GM20431 (cell line): Measurements from ENCODE around the gene ADRA2C.

ENCODE experiments used
- in situ Hi-C: fragments of 300-500 bp; cut with MseI, MboI; formaldehyde crosslinking; loops from one replicate; pipeline ENCODE4 v1.15.0; 2020; ENCODE audit warnings: low sequenced_read_pairs; ENCODE audit not compliant: unreplicated experiment

ADRA2C gene

GRCh38 chr4:3789587-3789986, 23.4 kb downstream of the ADRA2C start:
- in situ Hi-C loops: no loop called here

GRCh38 chr4:3790006-3790561, 23.9 kb downstream of the ADRA2C start:
- in situ Hi-C loops: no loop called here

- in situ Hi-C loops: no loop called here
Observed at GRCh38 chr4:3791256-3791655, 25.1 kb downstream of the ADRA2C start.

GRCh38 chr4:3791910-3792542, 25.8 kb downstream of the ADRA2C start:
- in situ Hi-C loops: no loop called here

- in situ Hi-C loops: no loop called here
Observed at GRCh38 chr4:3792813-3793212, 26.6 kb downstream of the ADRA2C start.

GRCh38 chr4:3793545-3793944, 27.4 kb downstream of the ADRA2C start:
- in situ Hi-C loops: no loop called here

GRCh38 chr4:3796960-3797359, 30.8 kb downstream of the ADRA2C start:
- in situ Hi-C loops: no loop called here

- in situ Hi-C loops: no loop called here
Observed at GRCh38 chr4:3797831-3798790, 31.9 kb downstream of the ADRA2C start.

GRCh38 chr4:3799496-3799895, 33.3 kb downstream of the ADRA2C start:
- in situ Hi-C loops: no loop called here

- in situ Hi-C loops: no loop called here
Observed at GRCh38 chr4:3800351-3800750, 34.2 kb downstream of the ADRA2C start.

- in situ Hi-C loops: no loop called here
Observed at GRCh38 chr4:3801521-3801920, 35.3 kb downstream of the ADRA2C start.

GRCh38 chr4:3801931-3802550, 35.9 kb downstream of the ADRA2C start:
- in situ Hi-C loops: no loop called here

GRCh38 chr4:3802571-3803474, 36.6 kb downstream of the ADRA2C start:
- in situ Hi-C loops: no loop called here

- in situ Hi-C loops: no loop called here
Observed at GRCh38 chr4:3803475-3803847, 37.3 kb downstream of the ADRA2C start.

- in situ Hi-C loops: no loop called here
Observed at GRCh38 chr4:3803946-3804345, 37.8 kb downstream of the ADRA2C start.

GRCh38 chr4:3805026-3805425, 38.8 kb downstream of the ADRA2C start:
- in situ Hi-C loops: no loop called here

- in situ Hi-C loops: no loop called here
Observed at GRCh38 chr4:3805731-3806130, 39.5 kb downstream of the ADRA2C start.

- in situ Hi-C loops: no loop called here
Observed at GRCh38 chr4:3807311-3807710, 41.1 kb downstream of the ADRA2C start.

GRCh38 chr4:3807822-3808496, 41.8 kb downstream of the ADRA2C start:
- in situ Hi-C loops: no loop called here
